GM21528 (cell line): ENCODE measurements around the gene TRIM34.
"Not testable (repeated sequence)": the region's sequence is repeated elsewhere in the genome, so short reads cannot be mapped to it uniquely, and the experiment has no call there.

Experiments used
- ATAC-seq: cut with Tn5 transposase; IDR thresholded peaks from one replicate; pipeline ENCODE4 v1.9.1; 2021; ENCODE audit warnings: mild to moderate bottlenecking, moderate library complexity; ENCODE audit not compliant: unreplicated experiment, low FRiP score

TRIM34 gene

DNA sequence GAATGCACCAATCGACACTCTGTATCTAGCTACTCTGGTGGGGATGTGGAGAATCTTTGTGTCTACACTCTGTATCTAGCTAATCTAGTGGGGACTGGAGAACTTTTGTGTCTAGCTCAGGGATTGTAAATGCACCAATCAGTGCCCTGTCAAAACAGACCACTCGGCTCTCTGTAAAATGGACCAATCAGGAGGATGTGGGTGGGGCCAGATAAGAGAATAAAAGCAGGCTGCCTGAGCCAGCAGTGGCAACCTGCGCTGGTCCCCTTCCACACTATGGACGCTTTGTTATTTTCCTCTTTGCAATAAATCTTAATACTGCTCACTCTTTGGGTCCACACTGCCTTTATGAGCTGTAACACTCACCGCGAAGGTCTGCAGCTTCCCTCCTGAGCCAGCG is 58.8 kb downstream of the TRIM34 start:
- ATAC-seq = not testable (repeated sequence)

DNA sequence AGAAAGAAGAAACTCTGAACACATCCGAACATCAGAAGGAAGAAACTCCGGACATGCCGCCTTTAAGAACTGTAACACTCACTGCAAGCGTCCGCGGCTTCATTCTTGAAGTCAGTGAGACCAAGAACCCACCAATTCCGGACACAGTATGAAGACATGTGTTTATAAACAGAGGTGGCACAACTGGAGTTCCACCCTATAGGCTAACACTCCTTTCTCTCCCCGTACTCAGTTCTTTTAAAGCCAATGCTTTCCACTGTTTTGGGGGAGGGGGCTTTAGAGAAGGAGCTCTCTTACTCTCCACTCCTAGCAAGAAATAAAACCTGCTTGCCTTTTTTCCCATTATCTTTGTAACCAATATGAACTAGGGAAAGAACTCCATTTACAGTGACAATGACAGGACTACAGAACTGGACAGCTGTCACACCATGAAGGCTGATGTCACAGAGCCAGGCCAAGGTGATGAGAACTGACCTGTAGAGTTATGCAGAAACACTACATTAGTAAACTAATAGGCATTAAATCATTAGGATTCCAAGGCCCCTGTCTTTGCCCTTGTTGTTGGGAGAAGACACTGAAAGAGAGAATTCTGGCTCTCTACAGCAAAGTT is 59.3 kb downstream of the TRIM34 start:
- peak; percentile 23 for ATAC-seq

DNA sequence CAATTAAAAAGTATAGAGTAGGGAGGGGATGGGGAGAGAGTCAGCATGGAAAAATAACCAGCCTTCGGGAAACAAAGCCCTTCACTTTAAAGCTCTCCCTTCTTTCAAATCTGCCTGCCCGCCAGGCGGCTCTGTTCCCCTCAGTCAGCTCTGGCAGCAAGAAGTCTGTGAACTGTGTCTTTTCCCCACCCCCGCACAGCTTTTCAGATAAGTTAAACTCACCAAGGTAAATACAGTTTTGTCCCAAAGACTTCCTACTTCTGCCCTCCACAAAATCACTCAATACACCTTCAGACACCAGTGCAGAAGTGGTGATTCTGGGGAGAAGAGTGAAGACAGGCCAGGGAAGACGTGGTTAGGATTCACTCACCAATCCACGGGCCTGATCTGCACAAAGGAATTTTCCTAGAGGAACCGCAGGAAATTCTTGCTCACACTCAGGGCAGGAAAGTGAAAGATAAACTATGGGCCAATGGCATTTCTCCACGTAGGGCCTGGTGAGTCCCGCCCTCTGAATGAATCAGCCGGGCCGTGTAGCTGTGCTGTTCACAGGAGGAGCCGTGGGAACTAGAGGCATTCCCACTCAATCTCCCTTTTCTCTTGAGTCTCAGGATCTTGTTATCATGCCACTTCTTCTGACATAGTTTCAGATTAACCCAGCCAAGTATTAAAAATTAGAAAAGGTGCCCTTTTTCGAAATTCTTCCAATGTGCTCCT is 60.0 kb downstream of the TRIM34 start, which contains the start of gene TRIM5:
TRIM5 (minus strand) TSS at position 429 of the 717 bp plus-strand sequence. CDS start 4,897 bp downstream, outside the sequence.
- peak; percentile 80 for ATAC-seq

DNA sequence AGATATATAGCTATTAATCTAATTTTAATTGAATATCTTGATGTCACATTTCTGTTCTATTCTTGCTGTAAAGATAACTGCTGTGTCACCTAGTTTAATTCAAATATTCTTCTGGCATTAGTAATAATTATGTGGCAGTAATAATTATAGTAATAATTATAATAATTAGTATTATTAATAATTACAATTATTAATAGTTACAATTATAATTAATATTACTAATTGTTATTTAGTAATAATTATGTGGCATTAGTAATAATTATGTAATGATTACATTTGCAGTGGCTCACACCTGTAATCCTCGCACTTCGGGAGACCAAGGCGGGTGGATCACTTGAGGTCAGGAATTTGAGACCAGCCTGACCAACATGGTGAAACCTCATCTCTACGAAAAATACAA is 61.6 kb downstream of the TRIM34 start:
- ATAC-seq = no peak

DNA sequence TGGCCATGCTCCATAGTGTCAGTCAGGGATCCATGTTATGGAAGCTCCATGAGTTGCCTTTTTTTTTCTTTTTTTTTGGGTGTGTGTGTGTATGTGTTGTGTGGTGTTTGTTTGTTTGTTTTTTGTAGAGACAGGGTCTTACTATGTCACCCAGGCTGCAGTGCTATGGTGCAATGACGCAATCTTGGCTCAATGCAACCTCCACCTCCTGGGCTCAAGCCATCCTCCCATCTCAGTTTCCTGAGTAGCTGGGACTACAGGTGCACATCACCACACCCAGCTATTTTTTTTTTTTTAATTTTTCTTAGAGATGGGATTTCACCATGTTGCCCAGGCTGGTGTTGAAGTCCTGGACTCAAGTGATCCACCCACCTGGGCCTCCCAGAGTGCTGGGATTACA is 63.7 kb downstream of the TRIM34 start:
- ATAC-seq = no peak

DNA sequence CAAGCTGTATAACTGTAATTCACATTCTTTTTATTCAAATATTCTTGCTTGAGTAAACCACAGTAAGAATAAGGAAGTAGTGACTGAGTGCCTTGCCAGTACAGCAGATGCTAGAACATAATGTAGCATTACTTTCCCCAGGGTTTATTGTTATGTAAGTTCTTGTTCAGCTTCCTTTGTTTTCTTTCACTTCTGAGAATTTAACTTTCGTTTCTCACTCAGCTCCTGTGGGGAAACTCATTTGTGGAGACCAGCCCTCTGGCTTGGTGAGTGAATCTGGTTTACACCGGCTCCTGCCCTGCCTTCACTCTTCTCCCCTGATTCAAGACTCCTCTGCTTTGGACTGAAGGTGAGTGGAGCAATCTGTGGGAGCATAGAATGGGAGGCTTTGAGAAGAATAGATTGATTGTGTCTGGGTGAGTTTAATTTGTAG is 64.8 kb downstream of the TRIM34 start, which contains the start of gene TRIM22:
TRIM22 (plus strand) TSS at position 240 of the 433 bp plus-strand sequence. CDS start 6,443 bp downstream, outside the sequence.
- peak; percentile 81 for ATAC-seq

DNA sequence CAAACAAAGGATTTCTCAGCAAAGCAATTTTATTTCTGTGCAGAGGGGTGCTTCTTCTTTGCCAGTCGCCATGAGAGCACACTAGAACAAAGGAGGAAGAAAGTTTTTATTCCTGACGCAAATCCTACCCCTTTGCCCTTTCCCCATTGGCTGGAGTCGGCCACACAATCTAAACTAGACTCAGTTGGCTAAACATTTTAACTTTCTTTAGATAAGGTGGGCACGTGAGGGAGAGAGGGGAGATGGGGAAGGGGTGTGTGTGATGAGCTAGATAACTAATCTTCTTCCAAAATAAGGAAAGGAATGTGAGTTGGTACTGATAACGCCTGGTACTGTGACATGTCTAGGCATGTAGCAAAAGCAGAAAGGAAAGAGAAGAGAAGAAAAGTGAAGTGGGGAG is 65.4 kb downstream of the TRIM34 start:
- no peak for ATAC-seq

DNA sequence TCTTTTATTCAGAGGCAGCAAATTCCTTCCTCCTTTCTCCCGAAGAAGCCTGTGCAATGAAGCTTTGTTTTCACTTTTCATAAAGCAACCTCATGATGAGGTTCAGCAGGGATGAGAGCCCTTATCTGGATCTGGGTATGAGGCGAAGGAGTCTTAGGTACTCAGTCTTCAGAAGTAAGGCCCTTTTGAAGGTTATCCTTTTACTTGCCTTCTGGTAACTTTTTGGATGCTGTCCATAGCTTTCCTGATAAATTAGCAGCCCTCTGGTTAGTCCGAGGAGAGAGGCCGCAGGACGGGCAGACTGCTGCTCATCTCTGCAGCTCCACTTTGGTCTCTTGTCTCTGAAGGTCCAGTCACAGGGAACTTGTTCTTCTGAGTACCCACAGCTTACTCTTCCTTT is 65.9 kb downstream of the TRIM34 start:
- ATAC-seq = no peak

DNA sequence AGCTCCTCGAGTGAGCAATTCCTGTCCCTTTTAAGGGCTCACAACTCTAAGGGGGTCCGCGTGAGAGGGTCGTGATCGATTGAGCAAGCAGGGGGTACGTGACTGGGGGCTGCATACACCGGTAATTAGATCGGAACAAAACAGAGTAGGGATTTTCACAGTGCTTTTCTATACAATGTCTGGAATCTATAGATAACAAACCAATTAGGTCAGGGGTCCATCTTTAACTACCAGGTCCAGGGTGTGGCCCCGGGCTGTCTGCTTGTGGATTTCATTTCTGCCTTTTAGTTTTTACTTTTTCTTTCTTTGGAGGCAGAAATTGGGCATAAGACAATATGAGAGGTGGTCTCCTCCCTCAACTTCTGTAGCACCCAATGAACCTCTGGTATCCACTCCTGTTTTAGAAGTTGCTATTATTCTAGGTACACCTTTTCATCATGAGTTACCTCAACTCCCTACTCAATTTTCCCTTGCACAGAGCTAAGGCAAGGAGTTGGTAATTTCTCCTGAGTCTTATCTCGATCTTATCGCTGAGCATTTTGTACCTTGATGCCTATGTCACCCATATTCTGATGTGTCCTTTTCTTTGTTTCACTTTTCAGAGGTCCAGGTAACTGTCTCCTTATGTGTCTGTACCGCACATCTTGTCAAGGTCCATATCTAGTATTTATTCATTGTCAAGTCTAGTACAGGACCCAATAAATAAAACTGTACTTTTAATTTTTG is 66.6 kb downstream of the TRIM34 start:
- ATAC-seq = not testable (repeated sequence)

DNA sequence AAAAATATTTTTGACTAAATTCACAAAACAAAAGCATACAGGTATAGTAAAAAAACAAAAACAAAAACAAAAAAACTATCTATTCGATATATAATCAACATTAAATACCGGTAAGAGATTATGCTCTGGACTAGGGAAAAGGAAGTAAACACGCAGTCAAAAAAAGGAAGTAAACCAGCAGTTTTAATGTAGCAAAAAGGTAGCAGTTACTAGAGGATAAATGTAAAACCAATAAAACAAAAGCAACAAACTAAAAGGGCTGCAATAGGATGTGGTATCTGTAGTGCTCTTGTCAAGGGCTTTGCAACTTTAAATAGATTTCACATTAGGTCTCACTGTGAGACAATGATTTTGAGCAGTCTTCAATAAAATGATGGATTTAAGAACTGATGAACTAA is 67.2 kb downstream of the TRIM34 start:
- no peak for ATAC-seq
